T47D (cell line): ENCODE results near the gene GJB2.

Experiments
- DNase-seq, 2 experiments: peaks; one replicate each; pipeline versions ENCODE4 v3.0.0 to v3.0.0-alpha.2; 2011 to 2012; ENCODE audit warnings: low read depth in 1 of 2, low spot score in 1 of 2
- JUND ChIP-seq: IDR thresholded peaks from 2 replicates; pipeline ENCODE4 v1.6.1; 2012; ENCODE audit warnings: low read depth
- in situ Hi-C: cut with HindIII; loops from 2 replicates; pipeline ENCODE4 v1.10.0; 2016; ENCODE audit warnings: low sequenced_read_pairs, low pct_unique_long_range_greater_than_20kb

Gene GJB2

GRCh38 chr13:20209948-20210347, 17.2 kb upstream of the GJB2 start:
- in situ Hi-C loops = no loop called here
- DNase-seq = no peak
- TF ChIP-seq JUND = no peak

- DNase-seq = no peak
- no peak for TF ChIP-seq JUND
- in situ Hi-C loops = no loop called here
Measured at GRCh38 chr13:20206698-20207235, 14.0 kb upstream of the GJB2 start.

GRCh38 chr13:20206065-20206697, 13.4 kb upstream of the GJB2 start:
- no peak for TF ChIP-seq JUND
- no peak for DNase-seq
- in situ Hi-C loops = no loop called here

GRCh38 chr13:20198781-20199180, 6.0 kb upstream of the GJB2 start:
- no peak for TF ChIP-seq JUND
- in situ Hi-C loops = loop anchor here (25.0 kb wide), 1 partner anchor 289 kb away; no protein-coding TSS in a partner anchor
- DNase-seq = no peak

GRCh38 chr13:20197361-20197834, 4.7 kb upstream of the GJB2 start:
- peak; percentile 37 to 49 for DNase-seq
- in situ Hi-C loops = loop anchor here (25.0 kb wide), 1 partner anchor 290 kb away; no protein-coding TSS in a partner anchor
- no peak for TF ChIP-seq JUND

GRCh38 chr13:20195801-20196200, 3.1 kb upstream of the GJB2 start:
- in situ Hi-C loops = loop anchor here (25.0 kb wide), 1 partner anchor 292 kb away; no protein-coding TSS in a partner anchor
- DNase-seq = no peak
- TF ChIP-seq JUND = no peak

- TF ChIP-seq JUND = no peak
- DNase-seq = no peak
- in situ Hi-C loops = loop anchor here (25.0 kb wide), 1 partner anchor 293 kb away; no protein-coding TSS in a partner anchor
Measured at GRCh38 chr13:20193907-20194631, 1.3 kb upstream of the GJB2 start.

GRCh38 chr13:20193162-20193906, 596 bp upstream of the GJB2 start:
- no peak for DNase-seq
- no peak for TF ChIP-seq JUND
- in situ Hi-C loops = loop anchor here (25.0 kb wide), 1 partner anchor 294 kb away; no protein-coding TSS in a partner anchor

- in situ Hi-C loops = loop anchor here (25.0 kb wide), 1 partner anchor 295 kb away; no protein-coding TSS in a partner anchor
- peak; percentile 27 for DNase-seq
Measured at GRCh38 chr13:20192158-20192835, 441 bp downstream of the GJB2 start.

GRCh38 chr13:20191311-20192157, 1.2 kb downstream of the GJB2 start:
- in situ Hi-C loops = loop anchor here (25.0 kb wide), 1 partner anchor 296 kb away; no protein-coding TSS in a partner anchor
- no peak for DNase-seq
- no peak for TF ChIP-seq JUND

More at GRCh38 chr13:20192158-20192835, 441 bp downstream of the GJB2 start:
- no peak for TF ChIP-seq JUND
